HL-60/S4 treated with phorbol 12-myristate 13-acetate at 8.2 ng/mL for 4 days and 3 days (cell line): Measurements from ENCODE around the gene TMEM217.

Experiments used
- in situ Hi-C: fragments of 300-500 bp; cut with MboI; formaldehyde crosslinking; loops from 2 replicates; pipeline ENCODE4 v1.15.0; 2022; ENCODE audit warnings: low sequenced_read_pairs

The TMEM217 gene

GRCh38 chr6:37244430-37245310, 13.3 kb downstream of the TMEM217 start:
- in situ Hi-C loops = no loop called here

GRCh38 chr6:37243816-37244370, 14.1 kb downstream of the TMEM217 start:
- in situ Hi-C loops = no loop called here

- in situ Hi-C loops = no loop called here
Measured at GRCh38 chr6:37243131-37243815, 14.7 kb downstream of the TMEM217 start.

GRCh38 chr6:37242429-37243052, 15.4 kb downstream of the TMEM217 start:
- in situ Hi-C loops = no loop called here

- in situ Hi-C loops = no loop called here
Measured at GRCh38 chr6:37241775-37242428, 16.0 kb downstream of the TMEM217 start.

- in situ Hi-C loops = no loop called here
Measured at GRCh38 chr6:37241131-37241530, 16.8 kb downstream of the TMEM217 start.

GRCh38 chr6:37239950-37240713, 17.8 kb downstream of the TMEM217 start:
- in situ Hi-C loops = no loop called here

GRCh38 chr6:37239526-37239925, 18.4 kb downstream of the TMEM217 start:
- in situ Hi-C loops = no loop called here

- in situ Hi-C loops = no loop called here
Measured at GRCh38 chr6:37238381-37238780, 19.6 kb downstream of the TMEM217 start.

GRCh38 chr6:37237789-37238188, 20.2 kb downstream of the TMEM217 start:
- in situ Hi-C loops = no loop called here

GRCh38 chr6:37236921-37237320, 21.0 kb downstream of the TMEM217 start:
- in situ Hi-C loops = no loop called here

GRCh38 chr6:37233541-37233940, 24.4 kb downstream of the TMEM217 start:
- in situ Hi-C loops = no loop called here

GRCh38 chr6:37232430-37233017, 25.4 kb downstream of the TMEM217 start:
- in situ Hi-C loops = no loop called here

- in situ Hi-C loops = no loop called here
Measured at GRCh38 chr6:37230104-37230503, 27.8 kb downstream of the TMEM217 start.

GRCh38 chr6:37225350-37226169, 32.4 kb downstream of the TMEM217 start:
- in situ Hi-C loops = no loop called here

GRCh38 chr6:37222992-37223391, 35.0 kb downstream of the TMEM217 start:
- in situ Hi-C loops = no loop called here

GRCh38 chr6:37222125-37222967, 35.6 kb downstream of the TMEM217 start:
- in situ Hi-C loops = no loop called here

- in situ Hi-C loops = no loop called here
Measured at GRCh38 chr6:37221585-37222124, 36.3 kb downstream of the TMEM217 start.
